Choroid plexus epithelial cell (primary cell): ENCODE measurements around the gene PACC1.
"Not testable (repeated sequence)": the region's sequence is repeated elsewhere in the genome, so short reads cannot be mapped to it uniquely, and the experiment has no call there.

Experiments
- DNase-seq: peaks from one replicate; pipeline ENCODE4 v3.0.0-alpha.2; 2010; ENCODE audit warnings: low read depth
- H3K4me3 ChIP-seq: 2 replicates; pipeline ENCODE4 v1.5.1; 2011; ENCODE audit warnings: low read depth, mild to moderate bottlenecking, control low read depth, low read length, moderate library complexity
- TF ChIP-seq, protein P1 (sequence below): conservative IDR thresholded peaks from 2 replicates; pipeline ENCODE4 v1.5.1; 2011; ENCODE audit warnings: low read depth, mild to moderate bottlenecking, control low read depth, inconsistent platforms, low read length, moderate library complexity

Gene PACC1

DNA sequence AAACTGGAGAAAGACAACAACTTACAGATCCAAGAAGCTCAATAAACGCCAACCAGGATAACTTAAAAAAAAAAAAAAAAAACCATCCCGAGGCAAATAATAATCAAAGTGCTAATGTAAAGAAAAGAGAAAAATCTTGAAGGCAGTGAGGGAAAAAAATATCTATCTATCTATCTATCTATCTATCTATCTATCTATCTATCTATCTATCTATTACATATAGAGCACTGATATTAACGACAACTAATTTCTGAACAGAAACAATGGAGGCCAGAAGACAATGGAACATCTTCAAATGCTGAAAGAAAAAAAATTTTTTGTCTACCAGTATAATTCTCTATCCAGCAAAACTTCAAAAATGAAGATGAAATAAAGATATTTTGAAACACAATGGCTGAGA, 18.0 kb downstream of the PACC1 start:
- DNase-seq = peak; percentile 5
- no peak overlapping the region for H3K4me3 ChIP-seq
- TF ChIP-seq, protein P1, sequence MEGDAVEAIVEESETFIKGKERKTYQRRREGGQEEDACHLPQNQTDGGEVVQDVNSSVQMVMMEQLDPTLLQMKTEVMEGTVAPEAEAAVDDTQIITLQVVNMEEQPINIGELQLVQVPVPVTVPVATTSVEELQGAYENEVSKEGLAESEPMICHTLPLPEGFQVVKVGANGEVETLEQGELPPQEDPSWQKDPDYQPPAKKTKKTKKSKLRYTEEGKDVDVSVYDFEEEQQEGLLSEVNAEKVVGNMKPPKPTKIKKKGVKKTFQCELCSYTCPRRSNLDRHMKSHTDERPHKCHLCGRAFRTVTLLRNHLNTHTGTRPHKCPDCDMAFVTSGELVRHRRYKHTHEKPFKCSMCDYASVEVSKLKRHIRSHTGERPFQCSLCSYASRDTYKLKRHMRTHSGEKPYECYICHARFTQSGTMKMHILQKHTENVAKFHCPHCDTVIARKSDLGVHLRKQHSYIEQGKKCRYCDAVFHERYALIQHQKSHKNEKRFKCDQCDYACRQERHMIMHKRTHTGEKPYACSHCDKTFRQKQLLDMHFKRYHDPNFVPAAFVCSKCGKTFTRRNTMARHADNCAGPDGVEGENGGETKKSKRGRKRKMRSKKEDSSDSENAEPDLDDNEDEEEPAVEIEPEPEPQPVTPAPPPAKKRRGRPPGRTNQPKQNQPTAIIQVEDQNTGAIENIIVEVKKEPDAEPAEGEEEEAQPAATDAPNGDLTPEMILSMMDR = no peak

DNA sequence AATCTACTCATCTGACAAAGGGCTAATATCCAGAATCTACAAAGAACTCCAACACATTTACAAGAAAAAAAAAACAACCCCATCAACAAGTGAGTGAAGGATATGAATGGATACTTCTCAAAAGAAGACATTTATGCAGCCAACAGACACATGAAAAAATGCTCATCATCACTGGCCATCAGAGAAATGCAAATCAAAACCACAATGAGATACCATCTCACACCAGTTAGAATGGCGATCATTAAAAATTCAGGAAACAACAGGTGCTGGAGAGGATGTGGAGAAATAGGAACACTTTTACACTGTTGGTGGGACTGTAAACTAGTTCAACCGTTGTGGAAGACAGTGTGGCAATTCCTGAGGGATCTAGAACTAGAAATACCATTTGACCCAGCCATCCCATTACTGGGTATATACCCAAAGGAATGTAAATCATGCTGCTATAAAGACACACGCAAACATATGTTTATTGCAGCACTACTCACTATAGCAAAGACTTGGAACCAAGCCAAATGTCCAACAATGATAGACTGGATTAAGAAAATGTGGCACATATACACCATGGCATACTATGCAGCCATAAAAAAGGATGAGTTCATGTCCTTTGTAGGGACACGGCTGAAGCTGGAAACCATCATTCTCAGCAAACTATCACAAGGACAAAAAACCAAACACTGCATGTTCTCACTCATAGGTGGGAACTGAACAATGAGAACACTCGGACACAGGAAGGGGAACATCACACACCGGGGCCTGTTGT, 18.8 kb downstream of the PACC1 start:
- DNase-seq, H3K4me3 ChIP-seq: not testable (repeated sequence)

DNA sequence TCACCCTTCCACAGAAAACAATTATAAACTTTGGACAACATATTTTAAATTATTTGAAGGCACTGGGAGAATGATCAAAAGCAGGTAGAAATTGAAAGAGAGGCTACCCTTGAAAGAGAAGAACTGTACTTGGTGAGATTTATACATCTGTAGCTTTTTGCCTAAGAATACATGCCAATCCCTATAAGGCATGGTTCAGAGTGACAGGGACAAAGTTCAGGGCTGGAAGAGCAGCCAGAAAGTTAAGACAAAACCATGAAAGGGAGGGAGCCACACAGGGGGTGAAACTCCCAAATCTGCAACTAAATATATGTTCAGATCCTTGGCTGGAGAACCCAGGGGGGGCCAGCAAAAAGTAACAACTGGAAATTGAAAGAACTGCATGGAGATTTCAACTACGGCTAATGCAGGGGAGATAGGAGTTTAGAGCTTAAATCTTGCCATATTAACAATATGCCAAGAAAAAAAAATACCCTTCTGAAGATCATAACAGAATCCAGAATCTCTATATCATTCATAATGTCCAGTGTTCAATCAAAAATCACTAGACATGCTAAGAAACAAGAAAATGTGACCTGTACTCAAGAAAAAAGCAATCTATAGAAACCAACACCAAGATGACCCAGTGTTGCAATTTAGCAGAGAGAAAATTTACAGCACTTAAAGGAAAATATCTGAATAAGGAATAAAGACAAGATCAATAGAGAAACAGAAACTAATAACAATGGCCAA, 25.5 kb downstream of the PACC1 start:
- H3K4me3 ChIP-seq = no peak overlapping the region
- DNase-seq = no peak

GRCh38 chr1:212386029-212386428, 28.7 kb downstream of the PACC1 start:
- TF ChIP-seq, protein P1 = no peak
- no peak for DNase-seq
- H3K4me3 ChIP-seq = no peak overlapping the region

More for the DNA sequence above, 25.5 kb downstream of the PACC1 start:
- TF ChIP-seq, protein P1 = no peak

GRCh38 chr1:212381397-212382035, 33.2 kb downstream of the PACC1 start:
- no peak for DNase-seq
- H3K4me3 ChIP-seq = no peak overlapping the region
- TF ChIP-seq, protein P1 = no peak

- no peak overlapping the region for H3K4me3 ChIP-seq
- no peak for DNase-seq
- TF ChIP-seq, protein P1 = no peak
Observed at GRCh38 chr1:212379366-212379765, 35.3 kb downstream of the PACC1 start.

DNA sequence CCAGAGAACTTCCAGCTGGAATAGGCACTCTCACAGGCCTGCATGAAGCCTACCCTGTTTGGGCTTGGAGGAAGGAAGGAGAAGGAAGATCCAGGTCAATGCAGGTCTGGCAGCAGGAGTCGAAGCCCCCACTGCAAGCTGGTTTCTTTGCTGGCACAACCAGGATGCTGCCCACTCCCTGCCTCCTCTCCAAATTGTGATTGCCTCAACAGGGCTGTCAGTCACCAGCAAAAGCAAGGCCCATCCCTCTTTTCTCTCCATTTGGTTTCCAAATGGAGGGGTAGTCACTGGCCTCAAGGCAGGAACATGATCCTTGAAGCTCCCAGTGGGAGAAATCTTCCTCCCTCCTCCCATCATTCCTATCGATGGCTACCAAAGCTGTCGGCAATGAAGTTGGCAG, 37.0 kb downstream of the PACC1 start:
- H3K4me3 ChIP-seq = no peak overlapping the region
- TF ChIP-seq, protein P1 = no peak
- no peak for DNase-seq
